ENCODE data around the gene ESYT3. TPM values are rescaled to one million over a fixed set of nuclear protein-coding genes. Genes with fewer than 3 reads are reported as not detected.
"Not testable (repeated sequence)": the region's sequence is repeated elsewhere in the genome, so short reads cannot be mapped to it uniquely, and the experiment has no call there.

The ESYT3 gene
- total RNA-seq, 5 donors from 2014 or later (not counting 1 experiment from before 2014, with no cell fraction given): 0.10 to 0.20 TPM; not detected in 3

DNA sequence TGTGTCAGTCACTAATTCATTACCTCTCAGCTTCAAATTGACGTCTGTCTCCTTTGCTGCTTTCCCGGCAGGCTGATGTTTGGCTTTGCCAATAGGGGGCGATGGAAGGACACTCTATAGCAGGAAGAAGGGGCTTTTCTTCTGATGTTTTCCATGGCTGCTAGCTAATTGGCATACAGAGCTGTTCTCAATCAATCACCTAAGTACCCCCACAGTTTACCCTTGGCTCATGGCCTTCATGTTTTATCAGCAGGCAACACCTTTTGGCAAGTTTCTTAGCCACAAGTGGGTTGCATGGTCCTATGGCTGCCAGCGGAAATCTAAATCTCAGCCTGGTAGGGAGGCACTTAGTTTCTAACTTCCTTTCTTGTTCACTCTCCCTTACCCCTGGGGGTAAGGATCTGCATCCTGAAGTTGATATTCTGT, 45.0 kb downstream of the ESYT3 start:
- Histone ChIP-seq H3K36me3 (ENCODE audit: control insufficient read depth in 2 of 2, extremely low read depth in 1 of 2, insufficient read depth in 1 of 2, low read length in 1 of 2) (no peaks in the 10 kb centered on the region), H3K4me1 (ENCODE audit: control insufficient read depth in 1 of 2, extremely low read depth in 1 of 2, insufficient read depth in 2 of 2, low read length in 2 of 2) (no peaks in the 10 kb centered on the region), H3K4me3 (ENCODE audit: control insufficient read depth in 1 of 2, extremely low read depth in 1 of 2, low read length in 1 of 2) (no peak overlapping the region), H3K9me3 (no peaks in the 10 kb centered on the region), H3K27me3 (replicated peaks in 1 of 2; ENCODE audit: control insufficient read depth in 2 of 2, extremely low read depth in 1 of 2, insufficient read depth in 2 of 2, low read length in 1 of 2) (no peaks in the 10 kb centered on the region), H3K27ac (ENCODE audit: low read length) (no peak overlapping the region)
- ChIA-PET POLR2A (no interaction called here), CTCF (interaction anchor here in 1 of 2 donors (0.8 kb wide), 1 partner anchor 444 kb away, joined by 3 read pairs; no protein-coding TSS in a partner anchor)
- no CpG with 5 or more reads among the region's 4 CpGs for WGBS (ENCODE audit: insufficient coverage)
- peaks cover 6% of the 10 kb centered on the region in 3 donors for H3K9me3 Mint-ChIP-seq
- DNase-seq: peak in 1 of 35 experiments; percentile 33
- H3K27me3 Mint-ChIP-seq: peaks cover 0 to 9% of the 10 kb centered on the region in 2 donors
- no peak overlapping the region for H3K27ac Mint-ChIP-seq
- no peak for ATAC-seq (replicated peaks in 1 of 4)
- H3K36me3 Mint-ChIP-seq: no peaks in the 10 kb centered on the region
- H3K4me3 Mint-ChIP-seq: no peak overlapping the region
- no peaks in the 10 kb centered on the region for H3K4me1 Mint-ChIP-seq

DNA sequence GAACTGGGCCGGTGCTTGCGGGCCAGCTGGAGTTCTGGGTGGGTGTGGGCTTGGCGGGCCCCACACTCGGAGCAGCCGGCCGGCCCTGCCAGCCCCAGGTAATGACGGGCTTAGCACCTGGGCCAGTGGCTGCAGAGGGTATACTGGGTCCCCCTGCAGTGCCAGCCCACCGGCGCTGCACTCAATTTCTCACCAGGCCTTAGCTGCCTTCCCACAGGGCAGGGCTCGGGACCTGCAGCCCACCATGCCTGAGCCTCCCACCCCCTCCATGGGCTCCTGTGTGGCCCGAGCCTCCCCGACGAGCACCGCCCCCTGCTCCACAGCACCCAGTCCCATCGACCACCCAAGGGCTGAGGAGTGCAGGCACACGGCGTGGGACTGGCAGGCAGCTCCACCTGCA, 50.3 kb downstream of the ESYT3 start:
- H3K9me3 ChIP-seq; POLR2A ChIA-PET; H3K4me3 ChIP-seq (ENCODE audit: control insufficient read depth in 1 of 2, extremely low read depth in 1 of 2, low read length in 1 of 2); DNase-seq; ATAC-seq (replicated peaks in 1 of 4); H3K27me3 ChIP-seq (replicated peaks in 1 of 2; ENCODE audit: control insufficient read depth in 2 of 2, extremely low read depth in 1 of 2, insufficient read depth in 2 of 2, low read length in 1 of 2); CTCF ChIA-PET; H3K36me3 ChIP-seq (ENCODE audit: control insufficient read depth in 2 of 2, extremely low read depth in 1 of 2, insufficient read depth in 1 of 2, low read length in 1 of 2); H3K4me1 ChIP-seq (ENCODE audit: control insufficient read depth in 1 of 2, extremely low read depth in 1 of 2, insufficient read depth in 2 of 2, low read length in 2 of 2); H3K4me3 Mint-ChIP-seq; H3K27me3 Mint-ChIP-seq; H3K36me3 Mint-ChIP-seq; H3K4me1 Mint-ChIP-seq; H3K27ac Mint-ChIP-seq; H3K27ac ChIP-seq (ENCODE audit: low read length): not testable (repeated sequence)
- peaks cover 15 to 46% (median 38%) of the 10 kb centered on the region in 3 donors for H3K9me3 Mint-ChIP-seq
- WGBS (ENCODE audit: insufficient coverage): 97% methylated on average over 10 of the region's 17 CpGs

DNA sequence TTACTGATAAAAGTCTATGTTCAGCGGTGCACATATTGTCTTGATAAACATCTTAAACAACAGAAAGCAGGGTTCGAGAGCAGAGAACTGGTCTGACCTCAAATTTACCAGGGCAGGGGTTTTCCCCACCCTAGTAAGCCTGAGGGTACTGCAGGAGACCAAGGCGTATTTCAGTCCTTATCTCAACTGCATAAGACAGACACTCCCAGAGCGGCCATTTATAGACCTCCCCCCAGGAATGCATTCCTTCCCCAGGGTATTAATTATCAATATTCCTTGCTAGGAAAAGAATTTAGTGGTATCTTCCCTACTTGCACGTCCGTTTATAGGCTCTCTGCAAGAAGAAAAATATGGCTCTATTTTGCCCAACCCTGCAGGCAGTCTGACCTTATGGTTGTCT, 52.2 kb downstream of the ESYT3 start:
- H3K27me3 Mint-ChIP-seq; H3K27me3 ChIP-seq (replicated peaks in 1 of 2; ENCODE audit: control insufficient read depth in 2 of 2, extremely low read depth in 1 of 2, insufficient read depth in 2 of 2, low read length in 1 of 2); H3K4me3 ChIP-seq (ENCODE audit: control insufficient read depth in 1 of 2, extremely low read depth in 1 of 2, low read length in 1 of 2); CTCF ChIA-PET; H3K9me3 ChIP-seq; DNase-seq; H3K36me3 ChIP-seq (ENCODE audit: control insufficient read depth in 2 of 2, extremely low read depth in 1 of 2, insufficient read depth in 1 of 2, low read length in 1 of 2); H3K4me1 ChIP-seq (ENCODE audit: control insufficient read depth in 1 of 2, extremely low read depth in 1 of 2, insufficient read depth in 2 of 2, low read length in 2 of 2); H3K36me3 Mint-ChIP-seq; POLR2A ChIA-PET; H3K4me3 Mint-ChIP-seq; ATAC-seq (replicated peaks in 1 of 4); H3K27ac ChIP-seq (ENCODE audit: low read length); H3K4me1 Mint-ChIP-seq; H3K27ac Mint-ChIP-seq: not testable (repeated sequence)
- 100% methylated on average over 2 of the region's 6 CpGs for WGBS (ENCODE audit: insufficient coverage)
- H3K9me3 Mint-ChIP-seq: peaks cover 15 to 60% (median 51%) of the 10 kb centered on the region in 3 donors

DNA sequence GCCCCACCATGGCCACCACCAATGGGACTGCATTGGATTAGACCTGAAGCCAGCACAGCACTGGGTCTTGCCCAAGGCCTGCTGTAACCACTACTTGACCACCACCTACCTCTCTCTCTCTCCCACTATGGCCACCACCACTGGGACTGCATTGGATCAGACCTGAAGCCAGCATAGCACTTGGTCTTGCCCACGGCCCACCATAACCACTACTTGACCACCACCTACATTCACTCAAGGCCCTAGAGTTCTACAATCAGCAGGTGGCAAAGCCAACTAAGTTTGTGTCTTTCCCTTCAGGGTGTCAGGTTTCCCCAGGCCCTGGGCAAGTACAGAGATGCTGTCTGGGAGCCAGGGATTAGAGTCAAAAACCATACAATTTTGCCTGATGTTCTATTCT, 57.6 kb downstream of the ESYT3 start:
- ChIA-PET CTCF (no interaction called here), POLR2A (no interaction called here)
- 83% methylated on average over 1 of the region's 1 CpG for WGBS (ENCODE audit: insufficient coverage)
- Histone ChIP-seq H3K27ac (ENCODE audit: low read length) (no peak overlapping the region), H3K4me1 (ENCODE audit: control insufficient read depth in 1 of 2, extremely low read depth in 1 of 2, insufficient read depth in 2 of 2, low read length in 2 of 2) (no peaks in the 10 kb centered on the region), H3K27me3 (replicated peaks in 1 of 2; ENCODE audit: control insufficient read depth in 2 of 2, extremely low read depth in 1 of 2, insufficient read depth in 2 of 2, low read length in 1 of 2) (no peaks in the 10 kb centered on the region), H3K9me3 (peaks cover 2% of the 10 kb centered on the region), H3K36me3 (ENCODE audit: control insufficient read depth in 2 of 2, extremely low read depth in 1 of 2, insufficient read depth in 1 of 2, low read length in 1 of 2) (peaks cover 0 to 2% of the 10 kb centered on the region in 2 donors), H3K4me3 (ENCODE audit: control insufficient read depth in 1 of 2, extremely low read depth in 1 of 2, low read length in 1 of 2) (no peak overlapping the region)
- Mint-ChIP-seq H3K9me3 (peaks cover 5 to 42% (median 32%) of the 10 kb centered on the region in 3 donors), H3K36me3 (peaks cover 25% of the 10 kb centered on the region), H3K4me3 (no peak overlapping the region), H3K27me3 (no peaks in the 10 kb centered on the region), H3K4me1 (no peaks in the 10 kb centered on the region), H3K27ac (no peak overlapping the region)
- ATAC-seq (replicated peaks in 1 of 4) (no peak), DNase-seq (no peak)

DNA sequence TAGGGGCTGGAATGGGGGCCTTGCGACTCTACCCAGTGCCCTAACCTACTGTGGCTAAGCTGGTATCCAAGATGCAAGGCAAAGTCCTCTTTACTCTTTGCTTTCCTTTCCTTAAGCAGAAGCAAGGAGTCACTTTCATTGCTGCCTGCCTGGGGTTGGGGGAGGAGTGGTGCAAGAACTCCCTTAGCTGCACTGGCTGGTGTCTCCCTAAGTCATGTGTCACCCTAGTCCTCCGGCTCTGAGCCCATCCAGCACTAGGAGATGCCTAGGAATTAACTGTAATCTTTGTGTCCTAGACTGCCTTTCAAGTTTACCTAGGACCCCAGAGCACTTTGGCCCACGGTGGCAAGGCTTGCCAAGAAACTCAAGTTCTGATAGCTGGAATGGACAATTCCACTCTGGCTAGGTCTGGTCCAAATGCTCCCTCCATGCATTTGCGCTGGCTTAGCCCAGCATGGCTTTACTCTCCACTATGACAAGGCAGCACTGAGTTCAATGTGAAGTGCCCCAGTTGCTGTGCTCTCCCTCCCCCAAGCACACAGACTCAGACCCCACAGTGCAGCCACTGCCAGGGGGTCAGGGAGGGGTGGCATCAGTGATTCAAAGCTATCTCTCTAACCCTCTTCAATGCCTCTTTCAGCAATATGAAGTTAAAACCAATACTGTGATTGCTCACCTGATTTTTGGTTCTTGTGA, 58.7 kb downstream of the ESYT3 start:
- ATAC-seq (replicated peaks in 1 of 4) (no peak), DNase-seq (no peak)
- 89% methylated on average over 4 of the region's 4 CpGs for WGBS (ENCODE audit: insufficient coverage)
- Mint-ChIP-seq H3K27ac (no peak overlapping the region), H3K36me3 (peaks cover 28% of the 10 kb centered on the region), H3K4me3 (no peak overlapping the region), H3K9me3 (peaks cover 5 to 31% (median 25%) of the 10 kb centered on the region in 3 donors), H3K4me1 (no peaks in the 10 kb centered on the region), H3K27me3 (no peaks in the 10 kb centered on the region)
- CTCF ChIA-PET: no interaction called here
- Histone ChIP-seq H3K9me3 (peaks cover 2% of the 10 kb centered on the region), H3K27me3 (replicated peaks in 1 of 2; ENCODE audit: control insufficient read depth in 2 of 2, extremely low read depth in 1 of 2, insufficient read depth in 2 of 2, low read length in 1 of 2) (no peaks in the 10 kb centered on the region), H3K27ac (ENCODE audit: low read length) (no peak overlapping the region), H3K4me1 (ENCODE audit: control insufficient read depth in 1 of 2, extremely low read depth in 1 of 2, insufficient read depth in 2 of 2, low read length in 2 of 2) (no peaks in the 10 kb centered on the region), H3K4me3 (ENCODE audit: control insufficient read depth in 1 of 2, extremely low read depth in 1 of 2, low read length in 1 of 2) (no peak overlapping the region), H3K36me3 (ENCODE audit: control insufficient read depth in 2 of 2, extremely low read depth in 1 of 2, insufficient read depth in 1 of 2, low read length in 1 of 2) (peaks cover 0 to 2% of the 10 kb centered on the region in 2 donors)
- POLR2A ChIA-PET: no interaction called here

DNA sequence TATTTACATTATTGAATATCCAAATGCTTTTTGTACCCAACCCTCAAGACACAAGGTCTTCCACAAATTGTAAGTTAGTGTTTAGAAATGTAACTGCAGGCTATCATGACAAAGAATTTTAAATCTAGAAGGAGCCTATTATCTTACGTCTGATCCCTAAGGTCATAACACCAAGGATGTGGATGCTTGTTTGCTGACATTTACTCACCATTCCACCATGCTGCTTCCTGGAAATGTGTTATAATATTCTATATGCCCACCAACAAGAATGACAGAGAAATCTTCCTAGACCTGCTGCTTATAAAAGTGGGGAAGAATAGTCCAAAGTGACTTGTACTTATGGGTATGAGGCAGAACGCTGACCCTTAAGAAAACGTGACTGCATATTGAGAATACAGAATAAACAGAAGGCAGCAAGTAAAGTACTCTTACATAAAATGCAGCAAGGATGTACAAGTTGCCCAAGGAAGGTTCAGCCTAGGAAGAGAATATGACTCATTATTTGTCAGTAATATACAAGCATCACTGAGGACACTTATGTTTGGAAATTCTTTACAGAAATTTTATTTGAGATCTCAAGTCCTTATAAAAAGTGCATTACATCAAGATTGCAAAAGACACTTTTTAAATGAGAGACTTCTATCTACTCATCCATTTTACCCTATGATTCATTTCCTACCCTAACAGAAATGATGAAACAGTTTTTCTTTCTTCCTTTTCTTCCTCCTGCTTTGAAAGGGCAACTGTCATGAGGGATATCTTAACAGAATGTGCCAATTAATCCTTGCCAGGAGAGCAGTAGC, 59.6 kb downstream of the ESYT3 start:
- WGBS (ENCODE audit: insufficient coverage): no CpG with 5 or more reads among the region's 3 CpGs
- Histone ChIP-seq H3K27me3 (replicated peaks in 1 of 2; ENCODE audit: control insufficient read depth in 2 of 2, extremely low read depth in 1 of 2, insufficient read depth in 2 of 2, low read length in 1 of 2) (no peaks in the 10 kb centered on the region), H3K4me3 (ENCODE audit: control insufficient read depth in 1 of 2, extremely low read depth in 1 of 2, low read length in 1 of 2) (no peak overlapping the region), H3K27ac (ENCODE audit: low read length) (no peak overlapping the region), H3K36me3 (ENCODE audit: control insufficient read depth in 2 of 2, extremely low read depth in 1 of 2, insufficient read depth in 1 of 2, low read length in 1 of 2) (peaks cover 0 to 2% of the 10 kb centered on the region in 2 donors), H3K9me3 (peaks cover 2% of the 10 kb centered on the region), H3K4me1 (ENCODE audit: control insufficient read depth in 1 of 2, extremely low read depth in 1 of 2, insufficient read depth in 2 of 2, low read length in 2 of 2) (no peaks in the 10 kb centered on the region)
- no peak for ATAC-seq (replicated peaks in 1 of 4)
- Mint-ChIP-seq H3K4me3 (no peak overlapping the region), H3K27ac (no peak overlapping the region), H3K4me1 (no peaks in the 10 kb centered on the region), H3K36me3 (peaks cover 28% of the 10 kb centered on the region), H3K27me3 (no peaks in the 10 kb centered on the region), H3K9me3 (peaks cover under 1 to 26% (median 21%) of the 10 kb centered on the region in 3 donors)
- DNase-seq: no peak
- CTCF ChIA-PET: no interaction called here
- POLR2A ChIA-PET: no interaction called here

Data from T-cell (primary cell).